LNCaP clone FGC (cell line): ENCODE results near the gene RSPH6A.

Experiments
- DNase-seq: peaks from one replicate; pipeline ENCODE4 v3.0.0-alpha.2; 2011; ENCODE audit warnings: low read depth
- H3K4me3 ChIP-seq: 2 replicates; pipeline ENCODE4 v1.5.1; 2011; ENCODE audit warnings: mild to moderate bottlenecking, low read depth, low read length, control low read depth
- CTCF ChIP-seq: IDR thresholded peaks from 2 replicates; pipeline ENCODE4 v1.5.1; 2012; ENCODE audit warnings: mild to moderate bottlenecking; ENCODE audit not compliant: control insufficient read depth, insufficient read depth; ENCODE audit errors: extremely low read depth

Gene RSPH6A

DNA sequence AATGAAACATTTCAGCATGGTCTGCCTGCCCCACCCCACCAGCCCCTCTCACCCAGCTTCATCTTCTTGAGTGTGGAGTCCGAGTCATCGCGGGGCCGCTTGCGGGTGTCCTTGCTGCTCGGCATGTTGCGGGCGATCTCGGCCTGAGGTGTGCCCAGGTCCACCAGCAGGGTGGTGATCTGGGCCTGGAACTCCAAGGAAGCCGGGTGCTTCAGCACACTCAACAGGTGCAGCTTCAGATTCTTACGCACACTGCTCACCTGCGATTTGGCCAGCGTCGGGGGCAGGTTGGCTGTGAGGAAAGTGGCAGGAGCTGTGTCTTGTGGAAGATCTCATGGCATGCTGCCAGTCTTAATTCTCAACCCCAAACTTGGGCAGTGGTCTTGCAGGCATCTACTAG, 27.1 kb upstream of the RSPH6A start:
- TF ChIP-seq CTCF, result no peak
- no peak overlapping the region for H3K4me3 ChIP-seq
- DNase-seq, result no peak

DNA sequence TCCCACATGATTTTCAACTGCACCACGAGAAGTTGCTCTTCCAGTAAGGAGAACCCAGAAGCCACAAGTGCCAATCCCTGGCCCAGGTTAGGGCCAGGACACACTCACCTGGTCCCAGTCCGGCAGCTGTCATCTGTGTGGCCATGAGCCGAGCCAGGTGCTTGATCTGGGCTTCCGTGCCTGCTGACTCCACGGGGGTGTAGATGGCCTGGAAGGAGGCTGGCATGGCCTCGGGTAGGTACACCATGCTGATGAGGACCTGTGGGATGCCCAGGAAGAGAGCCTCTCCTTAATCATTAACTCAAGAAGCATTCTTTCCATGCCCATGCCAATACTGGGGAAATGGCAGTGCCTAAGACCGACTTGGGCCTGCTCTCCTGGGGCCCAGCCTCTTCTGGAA, 19.9 kb upstream of the RSPH6A start:
- no peak for TF ChIP-seq CTCF
- no peak for DNase-seq
- no peak overlapping the region for H3K4me3 ChIP-seq

DNA sequence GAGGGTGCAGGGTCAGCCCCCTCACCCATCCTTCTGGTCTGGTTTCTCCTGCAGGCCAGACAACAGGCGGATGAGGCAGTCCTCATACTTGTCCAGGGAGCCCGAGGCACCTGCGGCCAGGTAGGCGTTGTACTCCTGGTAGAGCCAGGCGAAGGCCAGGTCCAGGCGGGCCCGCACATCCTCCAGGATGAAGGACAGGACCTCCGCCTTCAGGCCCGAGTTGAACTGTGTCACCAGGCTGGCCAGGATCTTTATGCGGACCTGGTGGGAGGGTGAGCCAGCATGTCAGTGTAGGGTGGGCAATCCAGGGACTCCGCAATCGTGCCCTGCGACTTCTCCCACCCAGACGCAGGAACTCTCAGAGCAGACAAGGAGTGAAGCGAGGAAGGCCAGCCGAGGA, 13.8 kb upstream of the RSPH6A start:
- DNase-seq, result no peak
- H3K4me3 ChIP-seq, result no peak overlapping the region
- no peak for TF ChIP-seq CTCF

DNA sequence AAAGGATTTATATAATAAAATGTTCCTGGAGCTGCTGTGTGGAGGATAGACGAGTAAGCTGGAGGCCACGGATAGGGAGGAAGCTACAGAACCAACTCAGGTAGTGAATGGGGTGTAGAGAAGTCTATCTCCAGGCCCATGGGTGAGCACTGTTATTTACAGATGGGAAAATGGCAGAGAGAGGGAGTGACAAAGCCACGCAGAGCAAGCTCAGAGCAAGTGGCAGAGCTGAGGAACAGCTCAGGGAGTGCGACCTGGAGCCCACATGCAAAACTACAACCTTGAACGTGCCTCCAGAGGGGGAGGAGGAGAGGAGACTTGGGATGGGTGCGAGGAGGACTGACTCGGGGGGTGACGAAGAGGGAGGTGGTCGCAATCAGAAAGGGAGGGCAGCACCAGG, 13.4 kb upstream of the RSPH6A start:
- TF ChIP-seq CTCF, result no peak
- DNase-seq, result no peak
- no peak overlapping the region for H3K4me3 ChIP-seq

DNA sequence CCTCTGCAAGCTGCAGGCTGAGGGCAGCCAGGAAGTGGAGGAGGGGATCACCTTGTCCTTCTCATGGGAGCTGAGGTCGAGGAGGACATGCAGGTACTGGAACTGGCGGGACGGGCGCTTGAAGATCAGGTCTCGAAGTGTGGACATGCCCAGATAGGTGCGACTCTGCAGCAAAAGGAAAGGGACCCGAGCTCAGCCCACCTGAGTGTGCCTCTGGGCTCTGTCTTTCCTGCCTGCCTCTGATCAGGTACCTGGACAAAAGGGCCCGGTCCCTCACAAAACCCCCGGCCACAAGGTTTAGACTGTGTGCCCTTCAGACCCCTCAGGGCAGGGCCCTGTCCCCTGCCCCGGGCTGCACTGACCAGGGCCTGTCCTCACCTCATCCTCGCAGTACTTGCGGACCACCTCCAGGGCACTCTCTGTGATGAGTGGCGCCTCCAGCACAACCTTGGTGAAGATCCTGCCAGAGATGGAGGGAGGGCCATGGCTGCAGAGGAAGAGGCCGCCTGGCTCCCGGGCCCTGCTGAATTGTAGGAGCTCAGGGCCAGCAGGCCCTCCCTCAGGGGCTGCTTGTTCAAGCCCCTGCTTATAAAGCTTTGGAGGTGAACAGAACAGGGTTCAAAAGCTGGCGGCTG, 12.5 kb upstream of the RSPH6A start:
- no peak overlapping the region for H3K4me3 ChIP-seq
- DNase-seq, result no peak
- TF ChIP-seq CTCF, result no peak

DNA sequence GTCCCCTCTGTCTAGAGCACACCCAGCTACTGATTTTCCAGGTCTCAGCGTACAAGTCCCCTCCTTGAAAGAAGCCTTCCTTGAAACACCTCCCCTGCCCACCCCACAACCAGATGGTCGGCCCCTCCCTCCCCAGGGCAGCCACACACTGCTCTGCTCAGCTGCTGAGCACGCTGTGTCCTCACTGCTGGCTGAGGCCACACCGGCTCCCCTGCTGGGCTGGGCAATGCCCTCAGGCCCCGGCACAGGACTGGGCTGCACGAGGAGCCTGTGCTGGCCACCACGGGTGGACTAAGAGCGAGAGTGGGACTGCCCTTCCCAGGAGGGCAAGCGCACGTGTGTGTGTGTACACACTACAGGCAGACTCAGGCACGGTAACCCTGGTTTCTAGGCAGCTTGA, 11.8 kb upstream of the RSPH6A start:
- no peak overlapping the region for H3K4me3 ChIP-seq
- no peak for DNase-seq
- no peak for TF ChIP-seq CTCF
